NCI-H1048 (cell line): ENCODE data around the gene CAPN5.

Source experiments
- DNase-seq: peaks from one replicate; lab custom pipeline; 2025; lab: John Stamatoyannopoulos, UW

The CAPN5 gene

DNA sequence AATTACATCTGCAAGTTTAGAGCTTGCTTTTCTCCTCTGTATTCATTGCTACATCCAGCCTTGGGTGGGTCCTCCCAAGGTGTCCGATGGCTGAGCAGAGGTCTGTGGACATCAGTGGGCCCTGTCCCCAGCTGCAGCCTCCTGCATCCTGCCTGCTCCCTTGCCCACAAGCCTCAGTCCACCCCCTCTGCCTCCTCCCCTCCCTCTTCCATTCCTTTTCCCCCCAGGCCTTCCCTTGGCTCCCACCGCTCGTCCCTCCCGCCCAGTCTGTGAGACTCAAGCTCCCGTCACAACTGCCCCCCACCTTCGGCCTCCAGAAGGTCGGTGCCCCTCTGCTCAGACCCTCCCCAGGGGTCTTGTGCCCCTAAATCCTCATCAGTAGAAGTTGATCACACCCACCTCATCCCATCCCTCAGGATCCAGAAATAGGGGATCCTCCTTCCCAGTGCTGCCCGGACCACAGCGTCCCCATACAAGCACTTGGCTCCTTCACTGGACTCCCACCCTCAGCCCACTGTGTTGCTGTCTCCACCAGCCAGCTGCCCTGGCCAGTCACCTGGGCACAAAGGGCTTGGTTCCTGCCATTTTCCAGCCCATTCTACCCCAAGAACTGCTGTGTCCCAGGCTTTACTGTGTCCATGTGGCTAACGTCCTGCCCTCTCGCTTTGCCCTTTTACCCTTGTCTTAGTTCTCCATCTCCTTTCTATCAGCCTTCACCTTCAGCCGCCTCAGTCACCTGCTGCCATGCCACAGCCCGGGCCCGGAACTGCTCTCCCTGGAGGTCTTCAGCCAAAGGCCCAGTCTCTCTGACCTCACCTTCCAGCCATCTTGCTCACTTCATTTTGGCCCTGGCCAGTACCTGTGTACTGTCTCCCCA, 33.6 kb downstream of the CAPN5 start:
- no peak for DNase-seq

DNA sequence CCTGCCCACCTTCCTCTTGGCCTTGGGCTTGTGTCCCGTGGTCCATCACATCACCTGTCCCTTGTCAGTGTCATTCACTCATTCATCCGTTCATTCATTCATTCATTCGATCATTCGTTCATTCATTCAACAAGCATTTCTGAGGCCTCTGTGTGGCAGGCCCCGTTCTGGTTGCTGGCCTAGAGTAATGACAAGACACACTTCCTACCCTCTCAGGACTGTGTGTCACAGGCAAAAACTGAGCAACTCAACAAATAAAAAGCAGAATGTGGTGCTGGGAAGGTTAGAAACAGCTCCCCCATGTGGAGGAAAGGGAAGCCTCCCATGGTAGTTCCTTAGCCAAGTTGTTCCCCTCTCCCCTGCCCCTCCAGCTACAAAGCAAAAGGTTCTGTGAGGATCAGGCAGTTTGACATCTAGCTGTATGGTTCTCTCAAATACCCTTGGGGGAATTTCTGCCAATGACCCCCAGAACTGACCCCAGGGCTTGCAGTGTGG, 34.3 kb downstream of the CAPN5 start:
- DNase-seq: no peak

DNA sequence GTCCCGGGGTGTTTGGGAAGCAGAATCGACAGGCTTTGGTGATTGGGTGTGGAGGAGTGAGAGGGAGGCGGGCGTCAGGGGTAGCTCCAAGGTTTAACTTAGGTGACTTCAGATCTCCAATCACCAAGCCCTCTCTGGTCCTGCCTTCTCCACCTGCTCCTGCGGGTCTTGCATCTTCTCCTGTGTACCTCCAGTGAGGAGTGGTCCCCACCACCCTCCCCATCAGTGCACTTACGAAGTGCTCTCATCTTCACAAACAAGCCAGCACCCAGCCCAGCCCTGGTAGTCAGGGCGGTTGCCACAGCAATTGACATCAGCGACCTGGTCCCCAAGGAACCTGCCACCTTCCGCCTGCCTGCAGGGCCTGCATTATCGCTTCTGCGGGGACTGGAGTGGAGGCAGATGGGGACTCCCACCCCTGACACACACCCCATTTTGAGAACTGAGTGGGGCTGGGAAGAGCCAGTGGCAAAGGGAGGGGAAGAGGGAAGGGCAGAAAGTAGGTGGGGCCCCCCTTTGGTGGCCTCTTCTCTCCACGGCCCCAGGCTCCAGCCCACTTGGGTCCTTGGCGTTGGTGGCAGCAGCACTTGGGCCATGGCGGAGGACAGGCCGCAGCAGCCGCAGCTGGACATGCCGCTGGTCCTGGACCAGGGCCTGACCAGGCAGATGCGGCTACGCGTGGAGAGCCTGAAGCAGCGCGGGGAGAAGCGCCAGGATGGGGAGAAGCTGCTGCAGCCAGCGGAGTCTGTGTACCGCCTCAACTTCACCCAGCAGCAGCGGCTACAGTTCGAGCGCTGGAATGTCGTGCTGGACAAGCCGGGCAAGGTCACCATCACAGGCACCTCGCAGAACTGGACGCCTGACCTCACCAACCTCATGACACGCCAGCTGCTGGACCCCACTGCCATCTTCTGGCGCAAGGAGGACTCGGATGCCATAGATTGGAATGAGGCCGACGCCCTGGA, 35.8 kb downstream of the CAPN5 start, which contains the start of gene OMP:
OMP (plus strand) TSS at position 595 of the 965 bp plus-strand sequence; CDS start at position 595, 0 bp downstream.
- no peak for DNase-seq

DNA sequence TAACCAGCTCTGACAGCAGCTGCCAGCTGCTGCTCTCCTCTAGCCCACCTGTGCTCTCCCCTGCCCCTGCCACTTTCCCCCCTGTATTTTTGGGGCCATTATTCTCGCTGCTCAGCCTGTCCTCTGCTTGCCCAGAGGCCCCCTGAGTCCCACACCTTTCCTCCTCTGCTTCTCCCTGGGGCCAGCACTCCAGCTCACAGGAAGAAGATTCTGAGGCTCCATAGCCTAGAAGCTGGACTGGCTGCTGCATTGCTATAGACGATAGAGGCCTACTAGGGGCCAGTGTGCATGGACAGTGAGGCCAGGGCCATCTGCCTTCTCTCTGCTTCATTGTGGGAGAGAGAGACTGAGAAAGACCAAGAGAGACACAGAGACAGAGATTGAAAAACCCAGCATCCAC, 36.5 kb downstream of the CAPN5 start:
- DNase-seq: no peak

DNA sequence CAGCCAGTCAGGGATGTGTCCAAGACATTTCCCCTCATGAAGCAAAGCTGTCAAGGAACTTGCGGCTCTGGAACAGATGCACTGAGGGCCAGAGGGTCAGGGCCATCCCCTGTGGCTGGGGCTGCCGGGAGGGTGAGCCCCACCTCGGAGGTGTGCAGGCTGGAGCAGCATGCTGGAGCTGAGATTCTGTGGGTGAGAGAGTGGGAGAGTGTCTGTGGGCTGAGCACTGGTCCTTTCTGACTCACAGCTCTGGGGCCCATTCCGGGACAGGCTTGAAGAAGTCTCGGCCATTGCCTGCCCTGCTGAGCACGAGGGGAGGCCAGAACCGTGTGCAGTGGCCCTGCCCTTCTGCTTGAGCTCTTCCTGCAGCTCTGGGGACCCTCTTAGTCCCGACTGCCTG, 38.0 kb downstream of the CAPN5 start:
- DNase-seq: no peak

DNA sequence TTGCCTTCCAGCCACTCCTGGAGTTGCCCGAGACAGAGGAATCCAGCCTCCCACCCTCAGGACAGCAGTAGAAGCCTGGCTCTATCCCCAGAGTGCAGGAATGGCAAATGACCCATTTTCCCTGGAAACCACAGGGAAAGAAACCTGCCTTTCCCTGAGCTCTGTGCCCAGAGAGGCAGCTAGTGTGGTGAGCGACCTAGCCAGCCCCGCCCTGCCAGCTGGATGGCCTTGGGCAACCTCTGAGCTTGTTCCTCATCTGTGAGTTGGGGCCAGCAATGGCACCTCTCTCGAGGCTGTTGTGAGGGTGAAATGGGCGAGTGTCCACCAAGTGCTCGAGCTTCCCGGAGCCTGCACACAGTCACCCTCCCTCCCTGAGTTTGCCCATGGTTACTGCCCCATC, 39.5 kb downstream of the CAPN5 start:
- no peak for DNase-seq

DNA sequence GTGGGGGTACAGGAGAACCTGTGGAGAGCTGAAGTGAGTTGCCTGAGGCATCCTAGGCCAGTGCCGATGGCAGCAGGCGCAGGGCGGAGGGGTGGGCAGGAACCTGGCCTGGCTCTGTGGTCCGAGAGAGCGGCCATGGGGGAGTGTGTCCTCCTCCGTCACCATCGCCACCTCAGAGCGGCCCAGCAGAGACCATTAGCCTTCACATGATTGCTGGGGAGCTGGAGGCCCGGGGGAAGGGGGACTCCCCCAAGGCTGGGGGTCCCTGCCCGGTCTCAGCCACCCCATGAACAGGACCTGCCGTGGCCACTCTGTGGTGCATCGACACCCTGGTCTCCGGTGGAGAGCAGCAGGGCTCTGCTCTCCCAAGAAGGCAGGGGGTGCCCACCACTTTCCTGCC, 40.0 kb downstream of the CAPN5 start:
- DNase-seq: no peak

DNA sequence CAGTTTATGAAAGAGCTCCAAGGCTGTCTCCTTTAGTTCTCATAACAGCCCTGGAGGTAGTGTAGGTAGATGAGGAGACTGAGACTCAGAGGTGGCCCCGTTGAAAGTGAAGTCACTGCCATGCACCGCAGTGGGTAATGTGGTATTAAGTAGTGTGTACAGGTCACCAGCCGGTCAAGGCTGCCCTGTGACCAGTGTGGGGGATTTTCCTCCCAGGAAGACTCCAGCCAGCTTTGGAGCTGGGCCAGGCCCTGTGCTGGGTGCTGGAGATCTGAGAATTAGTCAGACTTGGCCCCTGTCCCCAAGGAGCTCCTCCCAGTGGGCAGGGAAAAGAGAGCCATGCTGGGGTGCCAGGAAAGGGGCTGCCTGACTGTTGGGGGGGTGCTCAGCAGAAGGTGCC, 41.2 kb downstream of the CAPN5 start:
- DNase-seq: no peak

DNA sequence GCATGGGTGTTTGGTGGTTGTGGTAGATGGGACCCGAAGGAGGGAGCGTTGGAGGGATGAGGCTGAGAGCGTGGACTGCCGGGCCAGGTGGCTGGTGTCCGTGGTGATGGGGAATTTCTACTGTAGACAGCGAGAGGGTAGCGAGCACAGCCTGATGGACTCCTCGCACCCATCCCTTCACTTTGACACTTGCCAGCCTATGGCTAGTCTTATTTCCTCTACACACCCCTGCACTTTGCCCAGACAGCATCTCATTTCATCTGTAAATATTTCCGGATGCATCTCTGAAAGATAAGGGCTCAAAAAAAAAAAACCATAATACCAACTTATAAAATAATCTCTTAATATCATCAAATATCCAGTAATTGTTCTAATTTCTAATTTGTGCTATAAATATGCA, 41.7 kb downstream of the CAPN5 start:
- no peak for DNase-seq

DNA sequence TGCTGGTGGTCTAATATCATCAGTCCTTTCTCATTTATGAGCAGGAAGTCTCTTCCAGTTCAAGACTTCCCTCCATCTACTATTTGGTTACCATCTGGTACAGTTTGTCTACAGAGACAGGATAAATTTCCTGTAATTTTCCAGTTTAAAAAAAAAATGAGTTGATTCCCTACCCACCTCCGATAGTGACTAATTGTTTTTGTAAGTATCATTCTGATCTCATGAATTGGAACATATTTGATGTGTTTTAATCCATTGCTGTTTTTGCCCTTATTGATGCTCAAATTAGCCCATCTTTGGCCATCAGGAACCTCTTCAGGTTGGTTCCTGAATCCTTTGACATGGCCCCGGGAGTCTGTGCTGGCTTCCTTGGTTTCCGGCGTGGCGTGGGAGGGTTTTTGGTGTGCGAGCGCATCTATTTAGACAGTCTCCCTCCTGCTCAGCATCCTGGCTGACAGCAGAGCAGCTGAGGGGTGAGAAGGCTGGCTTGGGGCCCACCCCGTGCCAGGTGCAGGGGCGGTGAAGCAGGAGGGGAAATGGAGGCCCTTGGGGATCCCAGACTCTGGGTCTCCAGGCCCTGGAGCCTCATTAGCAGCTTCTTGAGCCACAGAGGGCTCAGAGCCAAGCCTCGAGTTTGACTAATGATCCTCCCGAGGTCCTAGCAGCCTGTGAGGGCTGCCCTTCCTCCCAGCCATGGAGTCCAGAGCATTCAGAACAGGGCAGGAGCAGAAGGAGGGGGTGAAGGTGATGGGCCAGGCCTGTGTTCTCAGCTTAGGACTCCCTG, 42.7 kb downstream of the CAPN5 start:
- DNase-seq: no peak

DNA sequence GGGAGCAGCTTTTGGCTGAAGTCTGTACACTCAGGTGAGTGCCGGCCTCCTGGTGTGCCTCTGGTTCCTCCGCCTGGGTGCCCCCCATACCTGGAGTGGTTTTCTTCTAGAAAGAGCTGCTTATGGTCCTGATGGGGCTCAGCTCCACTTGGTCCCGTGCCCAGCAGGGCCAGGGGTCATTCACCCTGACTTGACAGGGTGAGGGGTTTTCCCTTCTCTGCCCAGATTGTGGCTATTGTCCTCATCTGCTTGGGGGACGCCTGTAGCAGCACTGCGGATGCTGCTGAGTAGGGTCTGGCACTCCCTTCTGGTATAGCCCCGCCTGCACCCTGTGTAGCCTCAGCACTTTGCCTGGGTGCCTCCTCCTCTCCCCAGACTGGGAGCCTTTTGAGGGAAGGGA, 44.1 kb downstream of the CAPN5 start:
- DNase-seq: no peak

DNA sequence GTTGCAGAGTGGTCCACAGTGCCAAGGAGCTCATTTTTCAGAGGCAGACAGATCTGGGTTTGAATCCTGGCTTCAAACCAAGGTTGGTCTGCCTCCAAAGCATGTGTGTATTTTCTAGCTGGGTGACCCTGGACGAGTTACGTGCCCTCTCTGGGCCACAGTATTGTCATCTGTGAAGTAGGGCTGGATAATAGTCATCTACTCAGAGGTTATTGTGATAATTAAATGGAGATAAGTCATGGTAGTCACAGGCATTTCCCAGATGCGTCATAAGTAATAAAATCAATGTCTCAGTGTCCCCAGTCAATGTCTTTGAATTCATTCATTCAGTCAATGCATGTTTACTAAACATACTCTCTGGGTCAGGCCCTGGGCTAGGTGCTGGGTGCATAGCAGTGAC, 44.5 kb downstream of the CAPN5 start:
- DNase-seq: no peak

DNA sequence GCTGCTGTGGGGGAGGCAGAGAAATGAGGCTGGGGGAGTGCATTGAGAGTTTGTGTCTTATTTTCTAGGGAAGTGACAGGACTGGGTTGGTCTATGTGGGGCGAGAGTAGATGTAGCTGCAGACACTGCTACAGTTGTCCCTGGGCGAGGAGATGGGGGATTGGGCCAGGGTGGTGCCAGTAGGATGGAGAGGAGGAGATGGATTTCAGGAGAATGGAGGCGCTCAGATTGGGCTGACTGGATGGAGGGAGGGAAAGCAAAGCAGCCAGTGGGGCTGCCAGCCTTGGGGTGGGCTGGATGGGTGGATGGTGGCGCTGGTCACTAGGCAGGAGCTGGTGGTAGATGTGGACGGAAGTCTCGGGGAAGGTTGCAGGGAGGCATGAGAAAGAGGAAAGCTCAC, 45.2 kb downstream of the CAPN5 start:
- DNase-seq: no peak

DNA sequence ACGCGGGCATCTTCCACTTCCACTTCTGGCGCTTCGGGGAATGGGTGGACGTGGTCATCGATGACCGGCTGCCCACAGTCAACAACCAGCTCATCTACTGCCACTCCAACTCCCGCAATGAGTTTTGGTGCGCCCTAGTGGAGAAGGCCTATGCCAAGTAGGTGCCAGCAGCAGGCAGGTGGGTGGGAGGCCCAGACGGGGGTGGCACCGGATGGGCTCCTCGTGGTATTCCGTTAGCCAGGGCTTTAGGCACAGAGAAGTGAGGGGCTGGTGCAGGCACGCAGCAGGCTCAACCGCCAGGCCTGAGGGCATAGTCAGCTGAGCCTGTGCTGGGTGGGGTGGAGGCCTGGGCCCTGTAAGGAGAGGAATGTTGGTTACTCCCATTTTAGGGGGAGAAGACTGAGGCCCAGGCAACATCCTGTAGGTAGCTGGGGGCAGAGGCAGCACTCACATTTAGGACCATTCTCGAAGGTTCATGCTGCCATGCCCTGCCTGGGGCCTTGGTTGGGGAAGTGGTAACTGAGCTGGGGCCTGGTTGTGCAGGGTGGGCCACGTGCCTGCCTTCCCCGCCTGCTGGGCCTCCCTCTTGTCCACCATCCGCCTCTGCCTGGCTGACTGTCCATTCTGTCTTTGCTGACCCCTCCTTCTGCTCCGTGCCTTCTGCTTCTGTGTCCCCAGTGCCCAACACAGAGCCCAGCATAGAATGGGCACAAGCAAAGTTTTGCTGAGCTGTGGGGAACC, 46.0 kb downstream of the CAPN5 start:
- no peak for DNase-seq

DNA sequence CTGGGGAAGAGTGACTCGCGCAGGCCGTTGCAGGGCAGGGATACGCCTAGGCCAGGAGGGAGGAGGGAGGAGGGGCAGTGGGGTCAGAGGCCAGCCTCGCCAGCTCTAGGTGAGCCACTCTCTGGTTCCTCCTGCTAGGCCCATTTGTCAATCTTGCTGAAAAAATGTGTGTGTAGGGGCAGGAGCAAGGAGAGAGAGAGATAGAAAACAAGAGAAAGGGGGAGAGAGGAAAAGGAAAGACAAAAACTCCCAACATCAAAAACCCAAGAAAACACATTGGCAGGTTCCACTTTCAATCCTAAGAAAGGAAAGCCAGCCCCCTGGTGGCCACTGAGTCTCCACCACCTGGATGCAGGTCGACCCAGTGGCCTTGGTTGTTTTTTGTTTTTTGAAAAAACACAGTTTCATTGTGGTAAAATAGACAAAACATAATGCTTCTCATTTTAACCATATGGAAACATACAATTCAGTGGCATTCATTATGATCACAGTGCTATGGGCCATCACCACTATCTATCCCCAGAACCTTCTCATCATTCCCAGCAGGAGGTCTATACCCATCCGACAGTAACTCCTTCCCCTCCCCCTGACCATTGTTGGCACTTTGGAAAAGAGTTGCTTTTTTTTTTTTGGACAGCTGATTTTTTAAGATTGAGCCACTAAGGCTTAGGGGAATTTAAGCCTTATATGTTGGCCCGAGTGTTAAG, 46.8 kb downstream of the CAPN5 start:
- no peak for DNase-seq

DNA sequence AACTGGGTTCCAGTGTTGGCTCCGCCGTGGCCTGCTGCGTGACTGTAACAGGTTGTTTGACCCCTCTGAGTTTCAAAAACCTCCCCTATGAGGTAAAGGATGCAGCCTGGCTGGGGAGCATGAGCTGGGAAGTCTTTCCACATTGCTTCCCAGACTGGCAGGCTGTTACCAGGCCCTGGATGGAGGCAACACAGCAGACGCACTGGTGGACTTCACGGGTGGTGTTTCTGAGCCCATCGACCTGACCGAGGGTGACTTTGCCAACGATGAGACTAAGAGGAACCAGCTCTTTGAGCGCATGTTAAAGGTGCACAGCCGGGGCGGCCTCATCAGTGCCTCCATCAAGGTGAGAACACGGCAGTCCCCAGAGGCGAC, 47.3 kb downstream of the CAPN5 start:
- no peak for DNase-seq

DNA sequence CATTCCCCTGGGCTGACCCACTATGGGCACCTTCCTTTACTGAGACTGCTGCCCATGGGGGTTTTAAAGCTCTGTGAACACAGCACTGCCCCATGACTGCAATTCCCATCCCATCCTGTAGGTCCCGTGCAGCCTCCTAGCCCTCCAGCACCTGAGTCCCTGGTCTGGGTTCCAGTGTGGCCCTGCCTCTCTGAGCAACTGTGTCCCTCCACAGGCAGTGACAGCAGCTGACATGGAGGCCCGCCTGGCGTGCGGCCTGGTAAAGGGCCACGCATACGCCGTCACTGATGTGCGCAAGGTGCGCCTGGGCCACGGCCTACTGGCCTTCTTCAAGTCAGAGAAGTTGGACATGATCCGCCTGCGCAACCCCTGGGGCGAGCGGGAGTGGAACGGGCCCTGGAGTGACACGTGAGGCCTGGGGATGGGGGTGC, 48.4 kb downstream of the CAPN5 start:
- DNase-seq: no peak

DNA sequence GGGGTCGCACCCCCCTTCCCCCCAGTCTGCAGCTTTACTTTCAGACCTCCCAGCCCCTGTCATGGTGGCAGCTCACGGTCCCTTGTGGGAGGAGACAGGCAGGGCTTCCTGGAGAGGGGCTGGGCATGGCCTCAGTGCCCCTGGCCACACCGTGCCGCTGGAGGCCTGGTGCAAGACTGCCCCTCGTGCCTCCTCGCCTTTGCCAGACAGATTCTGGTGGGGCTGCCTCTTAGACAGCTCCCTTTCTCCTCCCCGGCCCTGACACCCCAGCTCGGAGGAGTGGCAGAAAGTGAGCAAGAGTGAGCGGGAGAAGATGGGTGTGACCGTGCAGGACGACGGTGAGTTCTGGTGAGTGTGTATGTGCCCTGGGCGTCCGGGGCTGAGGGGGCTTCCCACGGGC, 49.2 kb downstream of the CAPN5 start:
- DNase-seq: no peak

DNA sequence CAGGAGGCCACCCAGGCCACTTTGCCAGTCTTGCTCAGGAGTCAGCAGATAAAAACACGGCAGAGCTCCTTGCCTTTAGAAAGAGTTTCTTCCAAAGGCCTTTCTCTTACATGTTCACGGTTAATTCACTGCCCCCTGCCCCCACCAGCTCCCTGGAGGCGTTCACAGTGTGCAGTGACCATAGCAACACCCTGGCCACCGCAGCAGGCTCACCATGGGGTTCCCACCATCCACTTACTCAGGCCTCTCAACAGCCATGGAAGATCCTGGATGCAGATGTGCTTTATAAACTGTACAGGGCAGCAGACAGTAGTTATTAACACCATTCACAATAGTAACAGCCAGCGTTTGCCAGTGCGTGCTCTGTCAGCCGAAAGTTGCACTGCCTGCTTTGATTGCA, 50.7 kb downstream of the CAPN5 start:
- DNase-seq: no peak

DNA sequence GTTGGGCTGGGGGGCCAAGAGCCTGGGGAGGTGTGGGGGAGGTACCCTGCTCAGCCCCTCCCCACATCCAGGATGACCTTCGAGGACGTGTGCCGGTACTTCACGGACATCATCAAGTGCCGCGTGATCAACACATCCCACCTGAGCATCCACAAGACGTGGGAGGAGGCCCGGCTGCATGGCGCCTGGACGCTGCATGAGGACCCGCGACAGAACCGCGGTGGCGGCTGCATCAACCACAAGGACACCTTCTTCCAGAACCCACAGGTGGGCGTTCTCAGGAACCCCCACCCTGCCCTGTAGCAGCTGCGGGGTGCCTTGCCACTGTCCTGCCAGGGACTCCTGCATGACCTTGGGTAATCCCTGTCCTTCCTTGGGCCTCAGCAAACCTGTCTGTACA, 51.3 kb downstream of the CAPN5 start:
- DNase-seq: no peak

DNA sequence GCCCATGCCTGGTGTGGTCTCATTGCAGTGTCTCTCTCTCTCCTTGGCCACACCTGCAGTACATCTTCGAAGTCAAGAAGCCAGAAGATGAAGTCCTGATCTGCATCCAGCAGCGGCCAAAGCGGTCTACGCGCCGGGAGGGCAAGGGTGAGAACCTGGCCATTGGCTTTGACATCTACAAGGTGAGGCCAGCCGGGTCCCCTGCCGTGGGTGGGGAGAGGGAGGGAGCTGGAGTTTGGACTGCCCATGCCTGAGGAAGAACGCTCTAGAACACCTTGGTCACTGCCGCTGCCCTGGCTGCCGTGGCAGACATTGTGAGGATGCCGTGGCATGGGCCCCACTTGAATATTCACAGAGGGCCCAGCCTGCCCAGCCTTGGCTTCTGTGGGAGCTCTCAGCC, 52.2 kb downstream of the CAPN5 start:
- no peak for DNase-seq
